WERI-Rb-1 (cell line): Measurements from ENCODE around the gene PLEKHA6.

Experiments
- DNase-seq: peaks from one replicate; pipeline ENCODE4 v3.0.0-alpha.2; 2020
- H3K27ac ChIP-seq: fragments of 250-450 bp; sonication (Bioruptor Pico); 2 replicates; pipeline ENCODE4 v1.5.1; 2020; ENCODE audit warnings: mild to moderate bottlenecking, moderate library complexity
- H3K27me3 ChIP-seq: fragments of 250-450 bp; sonication (Bioruptor Pico); 2 replicates; pipeline ENCODE4 v1.5.1; 2021; ENCODE audit warnings: mild to moderate bottlenecking, low read depth, moderate library complexity; ENCODE audit not compliant: insufficient read depth, severe bottlenecking
- H3K36me3 ChIP-seq: fragments of 250-450 bp; sonication (Bioruptor Pico); 2 replicates; pipeline ENCODE4 v1.5.1; 2020; ENCODE audit warnings: mild to moderate bottlenecking, moderate library complexity
- H3K4me3 ChIP-seq: 2 replicates; pipeline ENCODE4 v1.5.1; 2011; ENCODE audit warnings: low read depth, mild to moderate bottlenecking, control low read depth, low read length
- H3K9me3 ChIP-seq: fragments of 250-450 bp; sonication (Bioruptor Pico); 2 replicates; pipeline ENCODE4 v1.5.1; 2021; ENCODE audit warnings: mild to moderate bottlenecking, moderate library complexity; ENCODE audit not compliant: severe bottlenecking
- CTCF ChIP-seq: IDR thresholded peaks from 2 replicates; pipeline ENCODE4 v1.5.1; 2011; ENCODE audit warnings: low read depth, mild to moderate bottlenecking, control low read depth, inconsistent platforms, low read length

PLEKHA6 gene

GRCh38 chr1:204357551-204358490 lies 1.9 kb downstream of the PLEKHA6 start:
- DNase-seq, result peak; percentile 78

GRCh38 chr1:204356997-204357396 lies 2.7 kb downstream of the PLEKHA6 start:
- TF ChIP-seq CTCF, result no peak
- Histone ChIP-seq H3K27me3 (no peaks in the 10 kb centered on the region), H3K36me3 (no peaks in the 10 kb centered on the region), H3K4me3 (no peak overlapping the region), H3K9me3 (no peaks in the 10 kb centered on the region), H3K27ac (peak overlapping the region; percentile 81)
- no peak for DNase-seq

More at GRCh38 chr1:204357551-204358490, 1.9 kb downstream of the PLEKHA6 start:
- TF ChIP-seq CTCF, result peak; percentile 67
- Histone ChIP-seq H3K27me3 (no peaks in the 10 kb centered on the region), H3K4me3 (peak overlapping the region; percentile 47), H3K36me3 (no peaks in the 10 kb centered on the region), H3K9me3 (no peaks in the 10 kb centered on the region), H3K27ac (peak overlapping the region; percentile 81)

GRCh38 chr1:204355913-204356312 lies 3.8 kb downstream of the PLEKHA6 start:
- H3K4me3 ChIP-seq, result no peak overlapping the region
- H3K9me3 ChIP-seq, result no peaks in the 10 kb centered on the region
- no peaks in the 10 kb centered on the region for H3K36me3 ChIP-seq
- H3K27me3 ChIP-seq, result no peaks in the 10 kb centered on the region
- no peak for DNase-seq
- TF ChIP-seq CTCF, result no peak
- H3K27ac ChIP-seq, result no peak overlapping the region

- no peaks in the 10 kb centered on the region for H3K9me3 ChIP-seq
- no peaks in the 10 kb centered on the region for H3K27me3 ChIP-seq
- DNase-seq, result no peak
- H3K27ac ChIP-seq, result no peak overlapping the region
- no peaks in the 10 kb centered on the region for H3K36me3 ChIP-seq
- no peak overlapping the region for H3K4me3 ChIP-seq
- no peak for TF ChIP-seq CTCF
Observed at GRCh38 chr1:204354579-204354978, 5.2 kb downstream of the PLEKHA6 start.

- H3K36me3 ChIP-seq, result no peaks in the 10 kb centered on the region
- no peaks in the 10 kb centered on the region for H3K27me3 ChIP-seq
- no peak overlapping the region for H3K27ac ChIP-seq
- DNase-seq, result no peak
- no peaks in the 10 kb centered on the region for H3K9me3 ChIP-seq
- TF ChIP-seq CTCF, result no peak
- no peak overlapping the region for H3K4me3 ChIP-seq
Observed at GRCh38 chr1:204353213-204353910, 6.4 kb downstream of the PLEKHA6 start.
